Renal cortical epithelial cell (primary cell): Measurements from ENCODE around the gene EIF2AK3. TPM values are rescaled to one million over a fixed set of nuclear protein-coding genes. Genes with fewer than 3 reads are reported as not detected.

Source experiments
- DNase-seq: peaks from one replicate; pipeline ENCODE4 v3.0.0-alpha.2; 2011; ENCODE audit warnings: low read depth
- total RNA-seq: library from RNA; depleted of rRNA; stranded (reverse); fragments of >200 nt; gene quantifications from 2 replicates; pipeline ENCODE4 v1.2.3, GENCODE V29; 2014

The EIF2AK3 gene
- total RNA-seq, 1 donor from 2014 or later: 57.3 TPM

- DNase-seq: no peak
Observed at GRCh38 chr2:88543541-88544057, 83.7 kb downstream of the EIF2AK3 start.

- no peak for DNase-seq
Observed at GRCh38 chr2:88542668-88543067, 84.6 kb downstream of the EIF2AK3 start.

GRCh38 chr2:88540346-88540745 lies 86.9 kb downstream of the EIF2AK3 start:
- DNase-seq: peak; percentile 93

GRCh38 chr2:88538362-88538917 lies 88.8 kb downstream of the EIF2AK3 start:
- DNase-seq: no peak

GRCh38 chr2:88537640-88538039 lies 89.6 kb downstream of the EIF2AK3 start:
- no peak for DNase-seq

- no peak for DNase-seq
Observed at GRCh38 chr2:88530081-88530480, 97.2 kb downstream of the EIF2AK3 start.

- DNase-seq: peak; percentile 14
Observed at GRCh38 chr2:88521445-88522073, 105.7 kb downstream of the EIF2AK3 start.

GRCh38 chr2:88517759-88518201 lies 109.5 kb downstream of the EIF2AK3 start:
- DNase-seq: no peak

Other genes starting within 250 kb of the EIF2AK3 start
- not detected in 2 replicates for gene FOXI3, start 174.8 kb downstream of the EIF2AK3 start, total RNA-seq
- 8.1 and 8.7 TPM in 2 replicates for gene RPIA, start 64.2 kb upstream of the EIF2AK3 start, total RNA-seq